ENCODE results near the gene RFX4.

RFX4 gene

GRCh38 chr12:106672314-106673025 lies 89.7 kb downstream of the RFX4 start:
- no peak for FAIRE-seq

GRCh38 chr12:106673141-106673540 lies 90.3 kb downstream of the RFX4 start:
- TF ChIP-seq, protein P1, sequence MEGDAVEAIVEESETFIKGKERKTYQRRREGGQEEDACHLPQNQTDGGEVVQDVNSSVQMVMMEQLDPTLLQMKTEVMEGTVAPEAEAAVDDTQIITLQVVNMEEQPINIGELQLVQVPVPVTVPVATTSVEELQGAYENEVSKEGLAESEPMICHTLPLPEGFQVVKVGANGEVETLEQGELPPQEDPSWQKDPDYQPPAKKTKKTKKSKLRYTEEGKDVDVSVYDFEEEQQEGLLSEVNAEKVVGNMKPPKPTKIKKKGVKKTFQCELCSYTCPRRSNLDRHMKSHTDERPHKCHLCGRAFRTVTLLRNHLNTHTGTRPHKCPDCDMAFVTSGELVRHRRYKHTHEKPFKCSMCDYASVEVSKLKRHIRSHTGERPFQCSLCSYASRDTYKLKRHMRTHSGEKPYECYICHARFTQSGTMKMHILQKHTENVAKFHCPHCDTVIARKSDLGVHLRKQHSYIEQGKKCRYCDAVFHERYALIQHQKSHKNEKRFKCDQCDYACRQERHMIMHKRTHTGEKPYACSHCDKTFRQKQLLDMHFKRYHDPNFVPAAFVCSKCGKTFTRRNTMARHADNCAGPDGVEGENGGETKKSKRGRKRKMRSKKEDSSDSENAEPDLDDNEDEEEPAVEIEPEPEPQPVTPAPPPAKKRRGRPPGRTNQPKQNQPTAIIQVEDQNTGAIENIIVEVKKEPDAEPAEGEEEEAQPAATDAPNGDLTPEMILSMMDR (IDR thresholded peaks at IDR 0.05; ENCODE audit: insufficient read depth, missing control alignments) = no peak
- DNase-seq (ENCODE audit: insufficient read length, low spot score) = no peak
- FAIRE-seq = no peak

More at GRCh38 chr12:106672314-106673025, 89.7 kb downstream of the RFX4 start:
- TF ChIP-seq, protein P1 (IDR thresholded peaks at IDR 0.05; ENCODE audit: insufficient read depth, missing control alignments) = no peak
- DNase-seq (ENCODE audit: insufficient read length, low spot score) = no peak

GRCh38 chr12:106675651-106676435 lies 93.0 kb downstream of the RFX4 start:
- no peak for DNase-seq (ENCODE audit: insufficient read length, low spot score)
- TF ChIP-seq, protein P1 (IDR thresholded peaks at IDR 0.05; ENCODE audit: insufficient read depth, missing control alignments) = no peak
- no peak for FAIRE-seq

DNA sequence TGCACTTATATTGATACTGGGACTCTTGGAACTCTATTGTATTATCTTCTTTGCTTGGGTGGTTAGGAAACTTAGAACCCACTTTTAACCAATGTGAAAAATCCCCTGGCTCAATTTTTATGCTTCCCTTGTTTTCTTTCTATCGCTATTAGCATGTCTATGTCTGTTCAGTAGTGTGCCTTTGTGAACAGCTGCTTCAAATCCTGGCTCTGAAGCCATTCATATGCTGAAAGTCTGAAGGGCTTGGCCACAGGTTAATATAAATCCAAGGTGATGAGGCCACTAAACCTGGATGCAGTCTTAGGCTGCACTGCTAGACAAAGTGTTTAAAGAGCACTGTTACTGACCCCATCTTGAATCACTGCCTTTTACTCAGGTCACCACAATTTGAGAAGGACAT lies 96.8 kb downstream of the RFX4 start:
- TF ChIP-seq, protein P1 (IDR thresholded peaks at IDR 0.05; ENCODE audit: insufficient read depth, missing control alignments) = no peak
- FAIRE-seq = no peak
- no peak for DNase-seq (ENCODE audit: insufficient read length, low spot score)

- no peak for FAIRE-seq
- no peak for DNase-seq (ENCODE audit: insufficient read length, low spot score)
- TF ChIP-seq, protein P1 (IDR thresholded peaks at IDR 0.05; ENCODE audit: insufficient read depth, missing control alignments) = no peak
Observed at GRCh38 chr12:106680280-106680679, 97.5 kb downstream of the RFX4 start.

DNA sequence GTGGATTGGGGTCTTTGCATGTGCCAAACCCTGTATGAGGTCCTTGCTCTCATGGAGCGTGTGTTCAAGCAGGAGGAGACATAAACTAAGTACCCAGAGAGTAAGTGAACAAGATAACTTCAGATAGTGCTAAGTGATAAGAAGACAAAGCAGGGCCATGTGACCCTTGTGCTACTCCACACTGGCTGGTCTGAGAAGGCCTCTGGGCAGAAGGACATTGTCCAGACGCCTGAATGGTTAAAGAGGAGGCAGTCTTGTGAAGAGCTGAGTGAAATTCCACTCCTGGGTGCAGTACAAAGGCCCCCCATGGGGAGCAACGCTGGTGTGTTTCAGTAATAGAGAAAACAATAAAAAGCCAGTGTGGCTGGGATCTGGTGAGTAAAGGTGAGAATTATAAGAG lies 98.4 kb downstream of the RFX4 start:
- DNase-seq (ENCODE audit: insufficient read length, low spot score) = no peak
- no peak for FAIRE-seq

More for the DNA sequence above, 98.4 kb downstream of the RFX4 start:
- TF ChIP-seq, protein P1 (IDR thresholded peaks at IDR 0.05; ENCODE audit: insufficient read depth, missing control alignments) = no peak

All from D721Med (cell line).